ENCODE measurements around the gene TAF6. TPM values are rescaled to one million over a fixed set of nuclear protein-coding genes. Genes with fewer than 3 reads are reported as not detected.

The TAF6 gene
- total and polyA plus RNA-seq, 9 donors: 35.9 to 66.1 (median 57.1) TPM

DNA sequence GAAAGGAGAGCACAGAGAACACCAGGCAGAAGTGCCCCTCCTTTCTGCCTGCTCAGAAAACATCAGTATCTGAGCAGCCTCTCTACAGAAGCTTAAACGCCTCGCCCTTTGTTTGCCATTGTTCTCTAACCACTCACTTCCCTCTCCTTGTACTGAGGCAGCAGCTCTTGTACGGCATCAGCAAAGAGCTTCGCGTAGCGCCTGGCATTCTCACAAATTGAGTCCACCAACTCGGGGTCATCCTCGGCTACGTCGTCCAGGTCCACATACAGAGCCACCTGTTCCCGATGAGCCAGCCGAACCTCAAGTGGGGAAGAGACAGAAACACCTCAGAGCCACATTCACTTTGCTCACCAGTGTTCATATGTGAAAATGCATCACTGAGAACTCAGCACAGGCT is 19.7 kb downstream of the TAF6 start:
- H3K36me3 ChIP-seq: no peaks in the 10 kb centered on the region
- peak overlapping the region; percentile 85 for H3K4me3 ChIP-seq
- 19 to 48% (median 22%) methylated on average over 12 of the region's 12 CpGs for WGBS, 3 donors
- H3K27me3 ChIP-seq: no peaks in the 10 kb centered on the region
- TF ChIP-seq POLR2A (IDR thresholded peaks at IDR 0.05) (no peak), EP300 (IDR thresholded peaks at IDR 0.05) (no peak), CTCF (IDR thresholded peaks at IDR 0.05) (no peak)
- intact Hi-C loops (cut with DNase I): no loop called here
- no peaks in the 10 kb centered on the region for H3K4me1 ChIP-seq (ENCODE audit: insufficient read depth)
- DNase-seq: no peak
- H3K27ac ChIP-seq: peak overlapping the region in 1 of 2 donors; percentile 91
- H3K9me3 ChIP-seq: no peaks in the 10 kb centered on the region

DNA sequence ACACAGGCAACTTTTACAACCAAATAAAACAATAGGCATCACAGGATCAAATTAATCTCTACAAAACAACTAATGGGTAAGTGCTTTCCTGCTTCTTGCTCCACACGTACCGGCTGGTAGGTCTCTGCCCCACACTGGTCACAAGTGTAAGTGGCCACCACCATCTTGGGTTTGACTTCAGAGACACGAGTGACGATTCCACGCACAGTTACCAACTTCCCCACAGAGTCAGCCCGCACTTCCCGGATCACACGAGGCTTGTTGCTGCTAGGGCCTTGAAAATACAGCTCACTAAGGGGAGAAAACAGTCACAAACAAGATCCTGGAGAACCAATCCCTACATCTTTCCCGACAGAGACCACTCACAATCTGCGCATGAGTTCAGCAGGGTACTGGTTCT is 20.2 kb downstream of the TAF6 start:
- Histone ChIP-seq H3K4me1 (ENCODE audit: insufficient read depth) (no peaks in the 10 kb centered on the region), H3K27ac (no peak overlapping the region), H3K4me3 (no peak overlapping the region), H3K27me3 (no peaks in the 10 kb centered on the region), H3K36me3 (no peaks in the 10 kb centered on the region), H3K9me3 (no peaks in the 10 kb centered on the region)
- intact Hi-C loops (cut with DNase I): no loop called here
- no peak for TF ChIP-seq EP300 (IDR thresholded peaks at IDR 0.05)
- no peak for TF ChIP-seq POLR2A (IDR thresholded peaks at IDR 0.05)
- no peak for TF ChIP-seq CTCF (IDR thresholded peaks at IDR 0.05)
- WGBS, 3 donors: 64 to 76% (median 67%) methylated on average over 10 of the region's 10 CpGs
- DNase-seq: no peak

DNA sequence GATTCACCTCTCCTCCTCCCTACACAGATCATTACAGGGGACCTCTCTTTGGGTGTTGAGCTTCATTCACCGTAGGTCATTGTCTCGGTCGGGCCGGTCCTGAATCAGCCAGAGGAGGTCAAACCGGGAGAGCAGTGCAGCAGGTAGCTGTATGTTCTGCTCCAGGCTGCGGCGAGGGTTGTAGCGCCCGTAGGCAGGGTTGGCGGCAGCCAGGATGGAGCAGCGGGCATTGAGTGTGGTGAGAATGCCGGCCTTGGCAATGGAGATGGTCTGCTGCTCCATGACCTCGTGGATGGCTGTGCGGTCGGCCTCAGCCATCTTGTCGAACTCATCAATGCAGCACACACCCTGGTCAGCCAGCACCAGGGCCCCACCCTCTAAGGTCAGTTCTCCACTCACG is 23.5 kb downstream of the TAF6 start:
- Histone ChIP-seq H3K9me3 (no peaks in the 10 kb centered on the region), H3K4me1 (ENCODE audit: insufficient read depth) (no peaks in the 10 kb centered on the region), H3K27me3 (no peaks in the 10 kb centered on the region), H3K4me3 (no peak overlapping the region), H3K36me3 (no peaks in the 10 kb centered on the region), H3K27ac (no peak overlapping the region)
- 84 to 91% (median 84%) methylated on average over 17 of the region's 17 CpGs for WGBS, 3 donors
- intact Hi-C loops (cut with DNase I): no loop called here
- DNase-seq: no peak
- no peak for TF ChIP-seq EP300 (IDR thresholded peaks at IDR 0.05)
- no peak for TF ChIP-seq POLR2A (IDR thresholded peaks at IDR 0.05)
- no peak for TF ChIP-seq CTCF (IDR thresholded peaks at IDR 0.05)

DNA sequence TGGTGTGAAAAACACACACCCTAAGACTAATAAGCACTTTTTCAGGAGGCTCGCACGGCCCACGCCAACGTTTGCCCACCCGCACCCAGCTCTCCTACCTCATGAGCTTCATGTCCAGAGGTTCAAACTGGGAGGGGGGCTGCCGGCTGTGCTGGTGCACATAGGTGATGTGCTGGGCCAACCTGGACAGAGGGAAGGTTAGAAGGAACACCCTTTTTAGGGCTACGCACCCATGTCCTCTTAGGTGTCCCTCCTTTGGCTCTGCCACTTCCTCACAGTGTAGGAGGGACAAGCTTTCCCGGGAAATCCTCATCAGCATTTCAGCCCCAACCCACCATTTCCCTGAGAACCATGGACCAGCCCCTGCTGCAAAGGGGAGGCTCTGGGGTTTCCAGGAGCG is 23.9 kb downstream of the TAF6 start:
- H3K4me1 ChIP-seq (ENCODE audit: insufficient read depth): no peaks in the 10 kb centered on the region
- no peak for TF ChIP-seq CTCF (IDR thresholded peaks at IDR 0.05)
- no peak for TF ChIP-seq POLR2A (IDR thresholded peaks at IDR 0.05)
- TF ChIP-seq EP300 (IDR thresholded peaks at IDR 0.05): no peak
- H3K36me3 ChIP-seq: no peaks in the 10 kb centered on the region
- H3K9me3 ChIP-seq: no peaks in the 10 kb centered on the region
- intact Hi-C loops (cut with DNase I): no loop called here
- no peaks in the 10 kb centered on the region for H3K27me3 ChIP-seq
- no peak for DNase-seq
- H3K4me3 ChIP-seq: no peak overlapping the region
- no peak overlapping the region for H3K27ac ChIP-seq
- 72 to 83% (median 75%) methylated on average over 9 of the region's 9 CpGs for WGBS, 3 donors
